PC-3 (cell line): ENCODE results near the gene NFIX.

Experiments
- CTCF ChIP-seq: fragments of 300-600 bp; sonication (generic); conservative IDR thresholded peaks from 2 replicates; pipeline ENCODE4 v1.5.1; 2017; ENCODE audit warnings: antibody characterized with exemption, low read depth, mild to moderate bottlenecking, low read length
- EZH2phosphoT487 ChIP-seq: fragments of 300-600 bp; sonication (generic); IDR thresholded peaks from 2 replicates; pipeline ENCODE4 v1.6.1; 2018; ENCODE audit warnings: mild to moderate bottlenecking, antibody characterized with exemption, low read length, borderline replicate concordance

DNA sequence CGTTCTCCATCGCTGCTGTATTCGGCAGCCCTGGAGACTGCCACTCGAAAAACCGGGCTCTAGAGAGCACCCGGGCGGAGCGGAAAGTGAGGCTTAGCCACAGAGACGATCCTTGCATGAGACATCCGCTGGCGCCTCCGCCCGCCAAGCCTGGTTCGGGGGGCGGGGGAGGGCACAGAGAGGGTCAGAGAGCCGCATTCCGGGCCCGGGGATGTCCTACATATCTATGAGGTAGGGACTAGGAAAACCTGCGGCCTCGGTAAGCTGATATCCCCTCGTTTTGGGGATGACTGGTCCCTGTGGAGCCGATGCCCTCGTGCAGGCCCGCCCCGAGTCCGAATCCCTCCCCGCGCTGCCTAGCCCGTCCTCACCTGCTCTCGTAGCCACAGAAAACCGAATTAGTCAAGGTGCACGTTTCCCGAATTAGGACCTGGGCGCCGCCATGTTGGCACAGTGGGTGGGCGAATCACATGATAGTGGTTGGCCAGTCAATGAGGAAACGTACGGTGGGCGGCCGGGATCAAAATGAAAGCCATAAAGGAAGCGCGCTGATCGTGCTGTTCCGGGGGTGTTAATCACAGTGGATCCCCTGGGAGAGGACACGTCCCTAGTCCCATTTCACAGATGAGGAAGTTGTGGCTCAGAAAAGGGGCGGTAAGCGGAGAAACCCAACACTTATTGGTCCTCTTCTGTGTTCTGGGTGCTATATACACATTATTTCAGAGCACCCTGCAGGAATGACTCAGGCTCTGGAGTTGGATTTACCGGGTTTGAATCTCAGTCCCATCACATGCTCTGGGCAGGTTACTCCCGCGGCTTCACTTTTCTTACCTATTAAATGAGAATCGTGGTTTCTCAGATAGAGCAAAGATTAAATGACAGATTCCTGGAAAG is 121.3 kb downstream of the NFIX start, which contains the start of gene TRMT1:
- TF ChIP-seq CTCF (no peak), EZH2phosphoT487 (no peak)
